ENCODE measurements around the gene CHRND.

Gene CHRND

DNA sequence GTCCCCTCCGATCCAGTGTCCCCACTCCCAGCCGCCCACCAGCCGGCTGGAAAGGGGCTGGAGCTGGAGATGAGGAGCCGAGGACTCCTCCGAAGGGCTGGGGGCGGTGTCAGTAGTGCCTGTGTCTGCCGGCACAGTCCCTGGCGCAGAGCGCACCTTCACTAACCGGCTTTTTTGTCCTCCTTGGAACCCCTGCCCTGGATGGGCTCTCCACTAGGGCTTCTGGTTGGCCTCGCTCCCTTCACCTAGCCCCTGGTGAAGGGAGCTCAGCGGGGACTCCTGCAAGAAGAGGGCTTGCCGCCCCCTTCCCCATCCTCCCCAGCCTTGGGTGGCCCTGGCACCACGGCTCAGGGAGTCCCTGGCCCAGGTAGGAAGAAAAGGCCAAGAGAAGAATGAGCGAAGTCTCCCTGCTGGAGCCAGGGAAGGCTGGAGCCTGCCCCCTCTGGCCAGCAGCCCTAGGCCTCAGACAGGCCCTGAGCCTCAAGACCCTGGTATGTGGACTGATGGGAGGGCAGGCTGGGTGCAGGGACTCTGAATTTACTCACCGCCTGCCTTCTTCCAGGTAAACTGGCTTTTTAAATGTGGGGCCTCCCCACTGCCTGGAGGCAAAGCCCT, 37.8 kb upstream of the CHRND start:
- no peak for DNase-seq

DNA sequence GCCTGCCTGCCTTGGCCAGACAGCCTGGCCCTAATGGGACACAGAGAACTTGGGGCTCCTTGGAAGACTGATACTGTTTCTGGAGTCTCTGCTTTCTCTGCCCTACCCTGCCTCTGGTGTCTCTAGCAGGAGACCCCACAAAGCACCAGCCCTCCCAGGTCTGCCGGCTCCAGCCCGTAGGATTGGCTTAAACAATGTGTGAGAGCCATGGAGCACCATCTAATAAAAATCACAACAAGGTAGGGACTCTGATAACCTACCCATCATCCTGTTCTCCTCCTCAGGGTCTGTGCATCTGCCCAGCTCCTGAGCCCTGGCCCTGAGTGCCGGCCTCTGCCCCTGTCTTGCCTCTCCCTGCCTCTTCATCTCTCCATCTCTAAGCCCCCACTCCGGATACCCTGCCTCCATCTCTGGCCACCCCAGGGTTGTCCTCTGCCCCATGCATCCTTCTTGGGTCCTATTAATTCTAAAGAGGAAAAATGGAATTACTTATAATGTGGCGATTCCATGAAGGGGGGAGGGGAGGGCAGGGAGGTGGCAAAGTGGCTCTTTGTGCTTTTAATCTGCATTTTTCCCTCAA, 37.1 kb upstream of the CHRND start:
- no peak for DNase-seq

DNA sequence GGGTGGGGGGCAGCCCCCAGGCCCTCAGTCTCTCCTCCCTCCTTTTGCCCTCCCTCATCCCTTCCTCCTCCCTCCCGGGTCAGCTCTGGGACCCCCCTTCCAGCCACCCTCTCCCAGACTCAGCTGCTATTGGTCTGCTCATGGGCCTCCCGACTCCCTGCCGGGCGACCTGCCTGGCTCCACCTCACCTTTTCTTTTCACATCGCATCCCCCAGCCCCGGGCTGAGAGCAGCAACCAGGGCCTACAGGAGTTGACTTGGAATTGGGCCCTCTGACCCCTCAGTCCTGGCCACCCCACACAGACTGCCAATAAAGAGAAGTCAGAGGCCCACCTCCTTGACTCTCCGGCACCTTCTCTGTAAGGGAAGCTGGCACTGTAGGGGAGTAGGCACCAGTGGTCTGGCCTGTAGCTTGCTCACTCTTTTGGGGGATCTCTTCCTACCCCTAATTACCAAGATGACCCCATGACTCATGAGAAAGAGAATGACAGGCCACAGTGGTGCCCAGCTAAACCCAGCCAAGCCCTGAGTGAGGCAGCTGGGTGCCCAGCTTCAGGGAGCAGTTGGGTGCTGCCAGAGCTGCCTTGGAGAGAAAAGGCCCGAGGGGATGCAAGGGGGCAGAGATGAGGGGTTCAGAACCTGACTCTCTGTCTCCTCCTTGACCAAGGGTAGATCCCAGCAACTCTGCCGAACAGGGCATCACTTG, 36.3 kb upstream of the CHRND start:
- no peak for DNase-seq

DNA sequence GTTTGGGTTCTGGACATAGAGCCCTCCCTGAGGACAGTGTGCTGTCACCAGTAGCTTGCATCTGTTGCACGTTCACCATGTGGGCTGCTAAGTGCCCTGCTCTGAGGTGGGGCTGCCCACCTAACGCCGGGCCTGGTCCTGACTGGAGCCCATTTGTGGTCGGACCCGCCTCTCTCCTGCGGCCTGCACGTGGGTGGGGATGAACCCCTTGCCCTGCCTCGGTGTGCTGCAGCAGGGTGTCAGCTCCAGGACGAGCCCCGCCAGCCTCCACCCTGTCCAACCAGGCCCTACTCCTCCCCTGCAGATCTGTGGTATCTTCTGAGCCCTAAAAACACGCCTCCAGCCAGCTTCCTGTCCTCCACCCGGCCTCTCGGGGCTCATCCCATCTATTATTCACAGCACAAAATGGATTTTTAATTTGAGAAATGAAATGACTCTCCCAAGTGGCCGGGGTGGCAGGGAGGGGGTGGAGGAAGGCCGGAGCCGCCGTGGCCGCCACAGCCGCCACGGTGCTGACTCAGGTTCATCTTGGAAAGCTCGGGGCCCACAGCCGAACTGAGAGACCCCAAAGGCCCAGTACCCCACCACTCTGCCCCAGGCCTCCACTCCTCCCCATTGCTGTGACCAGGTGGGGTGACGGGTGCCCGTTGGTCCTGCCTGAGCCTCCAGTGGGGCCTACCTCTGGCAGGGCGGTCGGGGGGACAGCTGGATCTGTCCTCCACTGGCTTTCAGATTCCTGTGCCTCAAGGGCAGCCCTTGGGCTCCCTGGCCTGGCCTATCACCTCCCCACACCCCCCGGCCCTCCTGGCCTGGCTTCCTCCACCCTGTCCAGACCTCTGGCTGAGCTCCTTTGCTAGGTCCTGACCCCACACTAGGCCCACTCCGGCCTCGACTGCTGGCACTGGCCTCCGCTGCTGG, 35.5 kb upstream of the CHRND start:
- no peak for DNase-seq

DNA sequence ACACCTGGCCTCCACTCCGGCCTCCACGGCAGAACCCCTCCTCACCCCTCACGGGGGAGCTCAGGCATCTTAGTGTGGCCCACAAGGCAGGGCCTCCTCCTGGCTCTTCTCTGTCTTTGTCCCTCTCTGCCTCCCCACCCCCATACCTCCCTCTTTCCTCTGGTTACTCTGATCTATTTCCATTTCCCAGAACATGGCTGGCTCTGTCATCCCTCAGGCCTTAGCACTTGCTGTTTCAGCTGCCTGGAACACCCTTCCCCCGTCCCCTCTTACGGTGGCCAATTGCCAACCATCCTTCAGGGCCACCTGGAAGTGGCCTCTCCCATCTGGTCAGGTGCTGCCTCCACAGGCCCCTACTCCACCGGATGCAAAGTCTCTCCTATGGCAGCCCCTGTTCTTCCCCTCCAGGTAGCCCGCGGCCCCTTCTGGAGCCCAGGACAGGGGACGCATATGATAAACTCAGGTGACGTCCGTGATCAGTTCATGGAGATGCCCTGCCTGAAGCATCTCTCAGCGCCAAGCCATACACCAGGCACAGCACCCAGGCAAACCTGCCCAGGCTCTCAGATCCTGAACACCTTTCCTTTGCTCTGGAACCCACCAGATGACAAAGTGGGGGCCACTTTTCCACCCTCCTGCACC, 34.7 kb upstream of the CHRND start:
- no peak for DNase-seq

DNA sequence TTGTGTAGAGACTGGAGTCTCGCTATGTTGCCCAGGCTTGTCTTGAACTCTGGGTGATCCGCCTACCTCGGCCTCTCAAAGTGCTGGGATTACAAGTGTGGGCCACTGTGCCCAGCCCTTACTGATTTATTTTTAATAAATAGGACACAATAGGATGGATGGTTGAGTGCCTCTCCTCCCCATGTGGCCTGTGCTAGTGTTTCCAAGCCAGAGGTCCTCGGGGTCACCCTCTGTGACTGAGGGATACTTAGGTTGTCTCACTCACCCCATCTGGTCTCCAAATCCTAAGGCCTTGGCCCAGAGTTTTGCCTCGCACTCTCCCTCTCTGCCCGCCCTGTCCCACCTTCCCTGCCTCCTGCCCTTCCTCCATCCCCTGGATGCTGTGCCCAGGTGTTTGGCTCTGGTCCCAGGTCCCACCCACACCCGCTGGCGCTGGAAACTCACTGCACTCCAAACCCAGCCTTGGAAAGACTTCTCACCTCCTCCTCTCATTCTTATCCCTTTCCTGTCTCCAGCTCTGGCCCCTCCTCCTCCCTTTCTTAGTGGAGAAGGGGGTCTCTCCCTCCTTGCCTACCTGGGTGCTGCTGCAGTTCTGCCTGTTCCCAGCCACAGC, 33.6 kb upstream of the CHRND start:
- DNase-seq: no peak

DNA sequence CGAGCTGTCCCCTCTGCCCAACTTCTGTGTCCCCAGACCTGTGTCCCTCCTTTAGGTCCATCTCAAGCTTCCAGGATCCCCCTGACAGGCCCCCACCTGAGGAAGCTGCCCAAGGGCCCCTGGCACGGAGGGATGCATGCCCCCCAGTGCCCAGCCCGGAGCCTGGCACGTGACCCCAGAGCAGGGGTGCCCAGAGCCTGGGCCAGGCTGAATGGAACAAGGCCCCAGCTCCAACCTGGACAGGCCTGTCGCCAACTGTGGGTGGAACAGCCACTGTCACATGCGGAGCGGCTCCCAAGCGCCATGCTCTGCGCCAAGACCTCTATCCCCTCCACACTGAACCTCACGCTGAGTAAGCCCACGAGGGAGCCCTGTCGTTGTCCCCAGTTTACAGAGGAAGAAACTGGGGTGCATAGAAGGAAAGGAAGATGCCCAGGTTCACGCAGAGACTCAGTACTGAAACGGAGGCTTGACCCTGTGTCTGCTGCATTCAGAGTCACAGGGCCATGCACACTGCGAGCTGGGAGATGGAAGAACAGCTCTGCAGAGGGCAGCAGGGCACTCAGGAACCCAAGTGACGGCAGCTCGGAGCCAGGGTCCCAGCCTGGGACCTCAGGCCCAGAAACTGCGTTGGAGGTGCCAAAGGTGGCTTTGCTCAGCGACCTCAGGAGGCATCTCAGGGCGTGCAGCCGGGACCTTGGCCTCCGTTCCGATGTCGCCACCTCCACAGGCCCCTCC, 32.8 kb upstream of the CHRND start:
- DNase-seq: no peak

DNA sequence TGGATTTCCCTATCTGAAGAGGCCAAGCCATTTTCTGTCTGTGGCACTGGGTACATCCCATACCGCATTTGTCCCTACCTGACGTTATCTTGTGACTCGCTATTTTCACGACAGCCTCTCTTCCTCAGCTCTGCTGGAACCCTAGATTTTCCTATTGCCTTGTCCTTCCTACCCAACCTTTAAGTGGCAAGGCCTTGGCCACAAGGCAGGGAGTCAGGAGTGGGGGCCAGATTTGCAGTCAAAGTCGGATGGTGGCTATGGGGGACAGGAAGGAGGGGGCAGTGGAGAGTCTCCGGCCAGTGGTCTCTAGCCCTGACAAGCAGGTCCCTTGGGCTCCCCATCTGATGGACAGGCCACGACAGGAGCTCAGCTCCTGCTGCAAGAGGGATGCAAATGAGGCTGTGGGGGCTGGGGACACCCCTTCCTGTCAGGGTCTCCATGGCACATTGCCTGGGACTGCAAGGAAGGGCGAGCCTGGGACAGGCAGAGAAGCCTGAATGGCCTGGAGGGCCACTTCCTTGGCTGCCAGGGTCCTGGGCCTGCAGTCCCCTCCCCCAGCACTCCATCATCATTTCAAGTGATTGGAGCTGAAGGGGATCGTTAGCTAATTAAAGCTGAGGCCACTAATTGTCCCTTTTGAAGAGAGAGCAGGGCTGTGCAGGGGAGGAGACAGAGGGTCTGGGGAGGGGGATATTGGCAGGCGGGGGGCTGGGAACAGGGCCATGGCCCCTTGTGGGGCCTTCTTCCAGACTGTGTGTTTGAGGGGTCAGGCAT, 32.1 kb upstream of the CHRND start:
- no peak for DNase-seq

DNA sequence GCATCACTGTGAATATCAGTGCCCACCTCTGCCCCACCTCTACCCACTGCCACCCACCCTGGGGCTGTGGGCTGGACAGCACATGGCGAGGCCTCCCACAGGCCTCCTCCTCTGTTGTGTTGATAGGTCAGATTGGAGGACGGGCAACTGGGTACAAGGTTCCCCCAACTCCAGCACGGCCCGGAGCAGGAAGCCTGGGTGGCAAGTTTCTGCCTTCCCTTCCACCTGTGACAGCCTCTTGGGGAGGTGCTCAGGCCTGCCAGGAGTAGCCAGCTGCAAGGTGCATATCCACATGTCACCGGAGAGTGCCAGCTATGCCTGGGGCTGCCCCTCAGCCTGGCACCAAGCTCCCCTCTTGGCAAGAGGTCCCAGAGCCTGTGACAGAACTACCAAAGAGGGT, 31.4 kb upstream of the CHRND start:
- no peak for DNase-seq

DNA sequence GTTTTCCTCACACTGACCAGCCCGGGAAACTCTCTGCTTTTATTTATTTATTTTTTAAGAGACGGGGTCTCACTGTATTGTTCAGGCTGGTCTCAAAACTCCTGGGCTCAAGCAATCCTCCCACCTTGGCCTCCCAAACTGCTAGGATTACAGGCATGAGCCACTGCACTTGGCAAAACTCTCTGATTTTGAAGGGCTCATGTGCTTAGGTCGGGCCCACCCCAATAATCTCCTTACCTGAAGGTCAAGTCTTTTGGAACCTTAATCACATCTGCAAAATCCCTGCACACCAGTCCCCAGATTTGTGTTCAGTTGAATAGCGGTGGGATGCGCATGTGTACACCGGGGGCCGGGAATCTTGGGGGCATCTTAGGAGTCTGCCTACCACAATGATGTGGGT, 30.7 kb upstream of the CHRND start:
- no peak for DNase-seq

DNA sequence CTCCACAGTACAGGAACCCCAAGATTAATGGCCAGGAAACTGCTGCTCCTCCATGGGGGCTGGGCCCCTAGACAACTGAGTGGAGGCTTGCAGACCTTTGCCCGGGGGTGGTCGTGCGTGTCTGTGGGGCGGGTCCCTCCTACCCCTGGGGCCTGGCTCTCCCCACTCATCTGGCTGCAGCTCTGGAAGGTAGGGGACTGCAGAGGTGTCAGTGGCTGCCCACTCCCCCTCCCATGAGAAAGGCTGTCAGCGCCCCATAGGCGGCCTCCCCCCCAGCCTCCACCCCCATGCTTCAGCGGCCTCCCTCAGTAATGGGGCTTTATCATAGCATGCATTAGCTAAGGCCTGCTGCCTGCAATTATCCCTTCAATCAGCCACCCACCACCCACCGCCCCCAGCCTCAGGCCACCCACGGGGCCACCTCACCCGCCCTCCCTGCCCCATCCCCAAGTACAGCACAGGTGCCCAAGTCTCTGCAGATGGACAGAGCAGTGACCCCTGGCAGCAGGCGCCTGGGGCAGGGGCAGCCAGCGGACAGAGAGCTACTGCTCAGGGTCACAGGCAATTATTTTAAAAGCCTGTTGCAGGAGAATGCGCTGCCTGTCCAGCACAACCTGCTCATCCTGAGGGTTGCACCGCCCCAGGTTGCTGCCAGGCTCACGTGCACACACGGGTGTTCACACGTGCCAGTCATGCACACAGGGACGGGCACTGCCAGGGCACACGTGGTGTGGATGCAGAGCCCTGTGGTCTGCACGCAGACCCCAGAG, 29.3 kb upstream of the CHRND start:
- DNase-seq: no peak

DNA sequence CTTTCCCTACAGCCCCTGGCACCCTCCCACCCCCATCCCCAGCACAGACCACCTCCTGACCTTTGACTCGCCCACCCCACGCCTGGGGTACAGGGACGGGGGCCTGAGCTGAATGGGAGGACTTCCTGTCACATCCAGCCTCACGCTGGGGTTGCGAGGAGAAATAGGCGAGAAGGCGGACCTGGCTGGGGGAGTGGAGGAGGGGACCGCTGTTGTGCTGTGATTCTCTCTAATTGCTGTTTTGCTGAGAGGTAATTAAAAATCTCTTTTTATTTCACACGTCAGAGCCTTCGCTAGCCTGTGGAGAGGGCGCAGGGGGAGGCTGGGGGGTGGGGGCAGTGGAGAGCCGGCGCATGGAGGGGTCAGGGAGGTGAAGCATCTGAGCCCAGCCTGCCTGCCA, 28.6 kb upstream of the CHRND start:
- no peak for DNase-seq

DNA sequence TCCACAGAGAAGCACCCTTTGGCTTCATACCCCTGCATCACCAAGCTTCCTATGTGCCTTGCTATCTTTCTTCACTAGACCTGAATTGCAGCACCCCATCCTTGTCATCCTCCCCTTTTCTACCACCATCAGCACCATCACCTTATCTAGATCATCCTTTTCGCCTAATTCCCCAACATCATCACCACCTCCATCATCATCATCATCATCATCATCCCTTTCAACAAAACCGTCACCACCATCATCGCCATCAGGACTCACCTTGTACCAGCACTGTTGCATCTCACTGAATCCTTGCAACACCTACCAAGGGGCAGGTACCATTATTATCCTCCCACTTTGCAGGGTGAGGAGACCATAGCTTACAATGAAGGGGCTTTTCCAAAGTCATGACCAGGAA, 27.5 kb upstream of the CHRND start:
- DNase-seq: no peak

DNA sequence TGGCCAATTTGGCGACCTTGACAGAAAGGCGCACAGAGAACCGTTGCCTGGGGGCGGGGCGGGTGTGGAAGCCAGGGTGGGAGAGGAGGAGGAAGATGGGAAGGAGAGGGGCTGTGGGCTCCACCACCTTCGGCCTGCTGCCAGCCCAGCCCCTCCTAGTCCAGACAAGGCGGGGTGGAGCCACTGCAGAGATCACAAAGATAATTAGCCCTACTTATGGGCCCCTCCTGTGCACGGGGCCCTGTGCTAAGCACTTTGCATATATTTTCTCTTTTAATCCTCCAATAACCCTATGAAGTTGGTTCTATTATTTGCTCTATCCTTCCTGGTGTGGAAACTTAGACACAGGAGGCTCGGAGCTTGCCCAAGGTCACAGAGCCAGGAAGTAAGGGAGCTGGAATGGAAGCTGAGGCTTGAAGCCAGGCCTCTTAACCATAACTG, 24.6 kb upstream of the CHRND start:
- DNase-seq: no peak

DNA sequence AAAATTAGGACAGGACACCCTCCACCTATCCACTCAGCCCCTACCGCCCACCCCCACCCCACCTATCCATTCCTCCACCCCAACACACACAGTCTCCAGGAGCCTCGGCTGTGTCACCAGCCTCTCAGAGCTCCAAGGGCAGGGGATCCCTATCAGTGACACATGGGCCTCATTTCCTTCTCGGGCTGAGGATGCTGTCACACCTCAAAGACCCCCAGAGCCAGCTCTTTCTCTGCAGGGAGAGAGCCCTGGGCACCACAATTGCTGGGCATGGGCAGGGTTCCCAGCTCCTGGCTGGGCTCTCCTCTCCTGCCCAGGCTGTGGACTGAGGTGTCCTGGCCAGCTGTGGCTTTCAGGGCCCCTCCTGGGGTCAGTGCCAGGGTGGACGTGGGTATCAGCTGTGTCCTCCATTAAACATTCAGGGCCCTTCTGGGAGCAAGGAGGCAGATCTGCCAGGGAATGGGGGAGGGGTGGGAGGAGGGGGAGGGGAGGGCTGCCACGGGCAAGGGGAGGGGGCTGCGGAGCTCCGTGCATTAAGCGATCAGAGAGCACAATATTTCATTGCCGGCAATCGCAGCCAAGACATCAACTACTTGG, 24.1 kb upstream of the CHRND start:
- no peak for DNase-seq

DNA sequence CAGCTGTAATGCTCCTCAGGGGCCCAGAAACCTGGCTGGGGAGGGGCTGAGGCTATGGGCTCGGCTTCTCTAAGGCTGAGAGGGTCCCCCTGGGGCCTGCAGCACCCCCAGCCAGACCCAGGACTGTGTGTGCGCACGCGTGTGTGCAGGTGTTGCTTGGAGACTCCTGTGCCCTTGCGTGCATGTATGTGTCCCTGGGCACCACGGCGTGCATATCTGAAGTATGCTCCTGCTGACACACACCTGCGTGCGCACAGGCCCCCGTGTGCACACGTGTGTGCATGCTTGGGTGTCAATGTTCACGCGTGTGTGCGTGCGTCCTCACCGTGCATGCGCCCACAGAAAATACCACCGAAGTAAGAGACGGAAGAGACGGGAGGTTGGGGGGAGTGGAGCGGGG, 23.4 kb upstream of the CHRND start:
- no peak for DNase-seq

DNA sequence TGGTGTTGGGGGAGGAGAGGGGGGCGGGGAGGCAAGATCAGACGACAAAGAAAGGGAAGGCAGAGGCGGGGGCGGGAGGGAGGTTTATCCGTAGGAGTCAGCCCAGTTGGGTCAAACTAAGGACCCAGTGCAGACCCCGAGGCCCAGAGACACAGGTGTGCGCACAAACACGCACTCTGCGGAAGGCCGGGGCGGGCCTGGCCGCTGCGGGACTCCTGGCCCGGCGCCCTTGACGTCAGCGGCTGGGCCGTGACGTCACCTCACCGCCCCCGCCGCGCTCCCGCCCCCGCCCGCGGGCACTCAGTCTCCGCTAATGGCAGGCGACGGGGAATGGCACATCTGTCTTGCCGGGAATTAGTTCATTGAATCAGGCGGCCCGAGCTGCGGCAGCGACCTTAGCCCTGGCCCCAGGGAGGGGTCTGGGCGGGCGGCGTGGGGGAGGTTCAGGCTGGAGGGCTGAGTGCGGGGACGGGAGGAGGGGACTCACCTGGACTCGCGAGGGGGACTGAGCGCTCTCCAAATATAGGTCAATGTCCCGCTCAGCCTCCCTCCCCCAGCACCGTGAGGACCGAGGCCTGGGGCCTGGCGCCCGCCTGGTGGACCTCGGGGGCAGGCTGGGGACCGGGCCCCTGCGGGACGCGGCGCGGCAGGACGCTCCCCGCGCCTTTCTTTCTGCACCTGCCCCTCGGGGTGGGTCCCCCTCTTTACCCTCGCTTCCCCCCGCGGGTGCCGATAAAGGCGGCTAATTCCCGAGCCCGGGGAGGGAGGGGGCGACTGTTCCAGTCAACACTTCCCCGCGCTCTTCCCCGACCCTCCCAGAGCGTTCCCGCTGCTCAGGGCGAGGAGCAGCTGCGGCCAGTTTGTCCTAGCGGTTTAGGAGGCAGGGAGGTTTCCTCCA, 22.8 kb upstream of the CHRND start:
- DNase-seq: no peak

DNA sequence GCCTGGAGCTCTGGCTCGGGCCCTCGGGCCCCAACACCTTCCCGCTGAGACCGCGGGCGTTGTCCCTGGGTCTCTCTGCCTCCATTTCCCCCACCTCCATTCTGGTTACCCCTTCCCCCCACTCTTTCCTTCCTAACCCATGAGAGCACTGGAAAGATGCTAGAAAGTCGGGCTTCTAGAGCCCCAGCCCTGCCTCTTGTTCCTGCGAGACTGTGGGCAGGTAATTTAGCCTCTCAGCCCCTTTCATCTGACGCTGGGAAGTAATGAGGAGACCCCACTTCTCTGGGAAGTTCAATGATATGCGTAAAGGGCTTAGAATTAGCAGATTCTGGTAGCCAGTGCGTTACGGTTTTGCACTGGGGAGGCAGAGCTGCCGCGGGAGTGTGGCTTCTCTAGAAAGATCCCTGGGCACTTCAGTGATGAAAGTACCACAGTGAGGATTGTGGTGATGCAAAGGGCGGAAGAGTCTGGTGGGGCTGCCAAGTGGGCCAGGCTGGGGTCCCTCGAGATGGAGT, 22.1 kb upstream of the CHRND start:
- DNase-seq: no peak

Data from GOT3 (cell line).